ENCODE results near the gene GLIS1. TPM values are rescaled to one million over a fixed set of nuclear protein-coding genes. Genes with fewer than 3 reads are reported as not detected.

The GLIS1 gene
- total RNA-seq, 1 experiment from 2014 or later, result 0.24 TPM

GRCh38 chr1:53777272-53777671 lies 38.3 kb upstream of the GLIS1 start:
- POLR2A ChIA-PET, result no interaction called here
- CTCF ChIA-PET, result no interaction called here
- Mint-ChIP-seq H3K4me1 (no peaks in the 10 kb centered on the region), H3K27me3 (ENCODE audit: low read depth) (no peaks in the 10 kb centered on the region), H3K36me3 (peaks cover 32% of the 10 kb centered on the region), H3K4me3 (no peak overlapping the region), H3K9me3 (no peaks in the 10 kb centered on the region), H3K27ac (no peak overlapping the region)
- TF ChIP-seq STAT6 (CRISPR knock-in tag; conservative IDR thresholded peaks at IDR 0.05; ENCODE audit: low read depth), result no peak
- no peak for TF ChIP-seq ZNF121 (CRISPR knock-in tag; IDR thresholded peaks at IDR 0.05)
- no peak for TF ChIP-seq ZNF281 (CRISPR knock-in tag; IDR thresholded peaks at IDR 0.05)
- TF ChIP-seq ZBTB21 (CRISPR knock-in tag; IDR thresholded peaks at IDR 0.05; ENCODE audit: borderline replicate concordance), result no peak
- TF ChIP-seq CTCF (IDR thresholded peaks at IDR 0.05), result no peak
- TF ChIP-seq ZNF425 (CRISPR knock-in tag; conservative IDR thresholded peaks at IDR 0.05), result no peak
- no peak for TF ChIP-seq AFF4 (CRISPR knock-in tag; IDR thresholded peaks at IDR 0.05; ENCODE audit: borderline replicate concordance)
- DNase-seq (ENCODE audit: low spot score), result no peak
- no peak for ATAC-seq

GRCh38 chr1:53771648-53772047 lies 32.7 kb upstream of the GLIS1 start:
- Mint-ChIP-seq H3K9me3 (no peaks in the 10 kb centered on the region), H3K4me1 (no peaks in the 10 kb centered on the region), H3K27ac (no peak overlapping the region), H3K36me3 (peaks cover 41% of the 10 kb centered on the region), H3K27me3 (ENCODE audit: low read depth) (no peaks in the 10 kb centered on the region), H3K4me3 (no peak overlapping the region)
- ChIA-PET POLR2A (no interaction called here), CTCF (interaction anchor here (0.5 kb wide), 1 partner anchor 188 kb away, joined by 3 read pairs; no protein-coding TSS in a partner anchor)
- ATAC-seq (no peak), DNase-seq (ENCODE audit: low spot score) (no peak)
- TF ChIP-seq NR1H2 (CRISPR knock-in tag; IDR thresholded peaks at IDR 0.05) (no peak), ATF3 (CRISPR knock-in tag; conservative IDR thresholded peaks at IDR 0.05) (no peak), IRF1 (CRISPR knock-in tag; IDR thresholded peaks at IDR 0.05) (no peak), ZNF232 (CRISPR knock-in tag; IDR thresholded peaks at IDR 0.05) (no peak), ZBTB43 (CRISPR knock-in tag; IDR thresholded peaks at IDR 0.05) (no peak), E2F5 (CRISPR knock-in tag; IDR thresholded peaks at IDR 0.05) (no peak), AR (CRISPR knock-in tag; IDR thresholded peaks at IDR 0.05) (no peak)
